ENCODE data around the gene CD164L2.

Gene CD164L2

DNA sequence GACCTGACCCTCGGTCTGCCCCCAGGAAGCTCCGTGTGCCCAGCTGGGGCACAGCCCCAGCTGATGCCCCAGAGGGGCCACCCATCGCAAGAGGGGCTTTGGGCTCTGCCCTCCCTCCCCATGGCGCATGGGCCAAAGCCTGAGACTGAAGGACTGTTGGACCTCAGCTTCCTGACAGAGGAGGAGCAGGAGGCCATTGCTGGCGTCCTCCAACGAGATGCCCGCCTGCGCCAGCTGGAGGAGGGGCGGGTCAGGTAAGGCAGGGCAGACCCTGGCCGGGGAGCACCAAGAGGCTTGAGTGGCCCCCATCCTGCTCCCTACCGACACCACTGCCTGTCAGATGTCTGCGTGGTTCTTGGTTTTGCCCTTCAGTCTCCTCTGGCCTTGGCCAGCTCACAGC, 37.9 kb downstream of the CD164L2 start:
- ATAC-seq = no peak
- TF ChIP-seq SNAI2 (CRISPR knock-in tag; IDR thresholded peaks at IDR 0.05) (no peak), OSR1 (CRISPR knock-in tag; IDR thresholded peaks at IDR 0.05) (no peak), GLIS3 (CRISPR knock-in tag; IDR thresholded peaks at IDR 0.05) (no peak), RARB (CRISPR knock-in tag; IDR thresholded peaks at IDR 0.05) (no peak), ESRRG (CRISPR knock-in tag; IDR thresholded peaks at IDR 0.05) (no peak), BACH2 (CRISPR knock-in tag; IDR thresholded peaks at IDR 0.05; ENCODE audit: borderline replicate concordance) (no peak), ZNF70 (CRISPR knock-in tag; IDR thresholded peaks at IDR 0.05) (no peak), ARNTL (CRISPR knock-in tag; IDR thresholded peaks at IDR 0.05; ENCODE audit: borderline replicate concordance, low read depth) (no peak), ZFP3 (CRISPR knock-in tag; IDR thresholded peaks at IDR 0.05) (no peak), ZFP30 (CRISPR knock-in tag; IDR thresholded peaks at IDR 0.05) (no peak)
- TF ChIP-seq, protein P1, sequence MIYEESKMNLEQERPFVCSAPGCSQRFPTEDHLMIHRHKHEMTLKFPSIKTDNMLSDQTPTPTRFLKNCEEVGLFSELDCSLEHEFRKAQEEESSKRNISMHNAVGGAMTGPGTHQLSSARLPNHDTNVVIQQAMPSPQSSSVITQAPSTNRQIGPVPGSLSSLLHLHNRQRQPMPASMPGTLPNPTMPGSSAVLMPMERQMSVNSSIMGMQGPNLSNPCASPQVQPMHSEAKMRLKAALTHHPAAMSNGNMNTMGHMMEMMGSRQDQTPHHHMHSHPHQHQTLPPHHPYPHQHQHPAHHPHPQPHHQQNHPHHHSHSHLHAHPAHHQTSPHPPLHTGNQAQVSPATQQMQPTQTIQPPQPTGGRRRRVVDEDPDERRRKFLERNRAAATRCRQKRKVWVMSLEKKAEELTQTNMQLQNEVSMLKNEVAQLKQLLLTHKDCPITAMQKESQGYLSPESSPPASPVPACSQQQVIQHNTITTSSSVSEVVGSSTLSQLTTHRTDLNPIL (CRISPR knock-in tag; IDR thresholded peaks at IDR 0.05; ENCODE audit: low read depth) = no peak
- TF ChIP-seq, protein P2, sequence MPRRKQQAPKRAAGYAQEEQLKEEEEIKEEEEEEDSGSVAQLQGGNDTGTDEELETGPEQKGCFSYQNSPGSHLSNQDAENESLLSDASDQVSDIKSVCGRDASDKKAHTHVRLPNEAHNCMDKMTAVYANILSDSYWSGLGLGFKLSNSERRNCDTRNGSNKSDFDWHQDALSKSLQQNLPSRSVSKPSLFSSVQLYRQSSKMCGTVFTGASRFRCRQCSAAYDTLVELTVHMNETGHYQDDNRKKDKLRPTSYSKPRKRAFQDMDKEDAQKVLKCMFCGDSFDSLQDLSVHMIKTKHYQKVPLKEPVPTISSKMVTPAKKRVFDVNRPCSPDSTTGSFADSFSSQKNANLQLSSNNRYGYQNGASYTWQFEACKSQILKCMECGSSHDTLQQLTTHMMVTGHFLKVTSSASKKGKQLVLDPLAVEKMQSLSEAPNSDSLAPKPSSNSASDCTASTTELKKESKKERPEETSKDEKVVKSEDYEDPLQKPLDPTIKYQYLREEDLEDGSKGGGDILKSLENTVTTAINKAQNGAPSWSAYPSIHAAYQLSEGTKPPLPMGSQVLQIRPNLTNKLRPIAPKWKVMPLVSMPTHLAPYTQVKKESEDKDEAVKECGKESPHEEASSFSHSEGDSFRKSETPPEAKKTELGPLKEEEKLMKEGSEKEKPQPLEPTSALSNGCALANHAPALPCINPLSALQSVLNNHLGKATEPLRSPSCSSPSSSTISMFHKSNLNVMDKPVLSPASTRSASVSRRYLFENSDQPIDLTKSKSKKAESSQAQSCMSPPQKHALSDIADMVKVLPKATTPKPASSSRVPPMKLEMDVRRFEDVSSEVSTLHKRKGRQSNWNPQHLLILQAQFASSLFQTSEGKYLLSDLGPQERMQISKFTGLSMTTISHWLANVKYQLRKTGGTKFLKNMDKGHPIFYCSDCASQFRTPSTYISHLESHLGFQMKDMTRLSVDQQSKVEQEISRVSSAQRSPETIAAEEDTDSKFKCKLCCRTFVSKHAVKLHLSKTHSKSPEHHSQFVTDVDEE (CRISPR knock-in tag; IDR thresholded peaks at IDR 0.05) = no peak

DNA sequence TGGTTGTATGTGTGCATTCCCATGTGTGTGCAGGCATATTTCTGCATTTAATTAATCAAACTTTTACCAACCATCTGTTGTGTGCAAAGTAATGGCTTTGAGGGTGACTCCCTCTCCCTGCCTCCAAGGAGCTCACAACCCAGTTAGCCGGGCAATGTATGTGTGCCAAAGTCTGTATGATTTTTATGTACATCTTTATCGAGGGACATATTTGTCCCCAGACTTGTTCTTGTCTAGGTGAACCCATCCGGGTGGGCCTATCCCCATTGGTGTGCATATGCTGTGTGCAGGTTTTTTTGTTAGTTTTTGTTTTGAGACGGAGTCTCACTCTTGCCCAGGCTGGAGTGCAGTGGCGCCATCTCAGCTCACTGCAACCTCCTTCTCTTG, 39.5 kb downstream of the CD164L2 start:
- no peak for ATAC-seq
- TF ChIP-seq, protein P2 (CRISPR knock-in tag; IDR thresholded peaks at IDR 0.05) = no peak
- no peak for TF ChIP-seq PPARA (CRISPR knock-in tag; IDR thresholded peaks at IDR 0.05; ENCODE audit: borderline replicate concordance)
- no peak for TF ChIP-seq ZFP30 (CRISPR knock-in tag; IDR thresholded peaks at IDR 0.05)
- no peak for TF ChIP-seq ZFP3 (CRISPR knock-in tag; IDR thresholded peaks at IDR 0.05)

DNA sequence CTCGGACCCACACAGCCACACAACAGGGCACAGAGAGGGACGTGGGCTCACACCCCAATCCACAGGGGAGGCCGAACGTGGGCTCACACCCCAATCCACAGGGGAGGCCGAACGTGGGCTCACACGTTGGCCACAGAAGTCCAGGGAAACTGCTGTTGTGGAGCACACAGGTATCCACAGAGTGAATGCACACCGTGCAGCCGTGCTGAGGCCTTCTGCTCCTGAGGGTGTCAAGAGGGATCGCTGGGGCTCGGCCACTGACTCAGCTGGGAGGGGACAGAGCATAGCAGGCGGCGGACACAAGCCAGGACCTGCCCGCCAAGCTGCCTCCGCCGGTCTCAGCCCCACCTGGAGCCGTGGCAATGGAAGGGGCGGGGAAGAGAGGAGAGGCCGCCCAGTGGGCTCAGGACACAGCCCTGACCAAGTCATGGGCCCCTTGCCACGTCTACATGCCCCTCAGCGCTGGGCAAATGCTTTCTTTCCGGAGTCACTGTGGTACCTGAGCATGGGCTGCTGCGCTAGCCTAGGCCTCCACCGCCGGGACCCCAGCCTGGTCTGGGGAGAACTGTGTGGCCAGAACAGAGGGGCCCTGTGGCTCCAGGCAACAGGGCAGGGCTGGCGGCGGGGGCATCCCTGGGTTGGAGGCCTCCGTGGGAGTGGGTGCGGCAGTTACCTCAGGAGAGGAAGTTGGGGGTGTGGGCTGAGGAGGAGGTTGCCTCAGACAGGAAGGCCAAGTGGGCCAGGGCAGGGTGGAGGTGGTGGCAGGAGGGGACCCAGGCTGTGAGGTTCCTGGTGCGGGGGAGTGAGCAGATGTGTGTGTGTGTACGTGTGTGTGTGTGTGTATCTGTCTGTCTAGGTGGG, 40.1 kb downstream of the CD164L2 start:
- ATAC-seq = no peak
- TF ChIP-seq CSDC2 (CRISPR knock-in tag; IDR thresholded peaks at IDR 0.05) = no peak
- TF ChIP-seq ARNTL (CRISPR knock-in tag; IDR thresholded peaks at IDR 0.05; ENCODE audit: borderline replicate concordance, low read depth) = no peak
- TF ChIP-seq OSR1 (CRISPR knock-in tag; IDR thresholded peaks at IDR 0.05) = no peak
- TF ChIP-seq SNAI2 (CRISPR knock-in tag; IDR thresholded peaks at IDR 0.05) = no peak
- TF ChIP-seq, protein P3, sequence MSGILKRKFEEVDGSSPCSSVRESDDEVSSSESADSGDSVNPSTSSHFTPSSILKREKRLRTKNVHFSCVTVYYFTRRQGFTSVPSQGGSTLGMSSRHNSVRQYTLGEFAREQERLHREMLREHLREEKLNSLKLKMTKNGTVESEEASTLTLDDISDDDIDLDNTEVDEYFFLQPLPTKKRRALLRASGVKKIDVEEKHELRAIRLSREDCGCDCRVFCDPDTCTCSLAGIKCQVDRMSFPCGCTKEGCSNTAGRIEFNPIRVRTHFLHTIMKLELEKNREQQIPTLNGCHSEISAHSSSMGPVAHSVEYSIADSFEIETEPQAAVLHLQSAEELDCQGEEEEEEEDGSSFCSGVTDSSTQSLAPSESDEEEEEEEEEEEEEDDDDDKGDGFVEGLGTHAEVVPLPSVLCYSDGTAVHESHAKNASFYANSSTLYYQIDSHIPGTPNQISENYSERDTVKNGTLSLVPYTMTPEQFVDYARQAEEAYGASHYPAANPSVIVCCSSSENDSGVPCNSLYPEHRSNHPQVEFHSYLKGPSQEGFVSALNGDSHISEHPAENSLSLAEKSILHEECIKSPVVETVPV (CRISPR knock-in tag; IDR thresholded peaks at IDR 0.05) = no peak
- TF ChIP-seq, protein P2 (CRISPR knock-in tag; IDR thresholded peaks at IDR 0.05) = no peak
- TF ChIP-seq ESRRG (CRISPR knock-in tag; IDR thresholded peaks at IDR 0.05) = no peak
- no peak for TF ChIP-seq ZNF565 (CRISPR knock-in tag; conservative IDR thresholded peaks at IDR 0.05; ENCODE audit: low read depth)
- TF ChIP-seq GLIS3 (CRISPR knock-in tag; IDR thresholded peaks at IDR 0.05) = no peak
- no peak for TF ChIP-seq ZFP30 (CRISPR knock-in tag; IDR thresholded peaks at IDR 0.05)
- no peak for TF ChIP-seq PPARA (CRISPR knock-in tag; IDR thresholded peaks at IDR 0.05; ENCODE audit: borderline replicate concordance)
- no peak for TF ChIP-seq ZNF8 (CRISPR knock-in tag; IDR thresholded peaks at IDR 0.05)
- TF ChIP-seq TOX (CRISPR knock-in tag; IDR thresholded peaks at IDR 0.05; ENCODE audit: borderline replicate concordance) = no peak
- TF ChIP-seq ZC3H10 (CRISPR knock-in tag; IDR thresholded peaks at IDR 0.05) = no peak
- TF ChIP-seq RARB (CRISPR knock-in tag; IDR thresholded peaks at IDR 0.05) = no peak
- TF ChIP-seq ISL1 (CRISPR knock-in tag; IDR thresholded peaks at IDR 0.05) = no peak
- TF ChIP-seq, protein P4, sequence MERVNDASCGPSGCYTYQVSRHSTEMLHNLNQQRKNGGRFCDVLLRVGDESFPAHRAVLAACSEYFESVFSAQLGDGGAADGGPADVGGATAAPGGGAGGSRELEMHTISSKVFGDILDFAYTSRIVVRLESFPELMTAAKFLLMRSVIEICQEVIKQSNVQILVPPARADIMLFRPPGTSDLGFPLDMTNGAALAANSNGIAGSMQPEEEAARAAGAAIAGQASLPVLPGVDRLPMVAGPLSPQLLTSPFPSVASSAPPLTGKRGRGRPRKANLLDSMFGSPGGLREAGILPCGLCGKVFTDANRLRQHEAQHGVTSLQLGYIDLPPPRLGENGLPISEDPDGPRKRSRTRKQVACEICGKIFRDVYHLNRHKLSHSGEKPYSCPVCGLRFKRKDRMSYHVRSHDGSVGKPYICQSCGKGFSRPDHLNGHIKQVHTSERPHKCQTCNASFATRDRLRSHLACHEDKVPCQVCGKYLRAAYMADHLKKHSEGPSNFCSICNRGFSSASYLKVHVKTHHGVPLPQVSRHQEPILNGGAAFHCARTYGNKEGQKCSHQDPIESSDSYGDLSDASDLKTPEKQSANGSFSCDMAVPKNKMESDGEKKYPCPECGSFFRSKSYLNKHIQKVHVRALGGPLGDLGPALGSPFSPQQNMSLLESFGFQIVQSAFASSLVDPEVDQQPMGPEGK (CRISPR knock-in tag; IDR thresholded peaks at IDR 0.05; ENCODE audit: borderline replicate concordance) = no peak
